Thoracic aorta (tissue), 2 donors: ENCODE measurements around the gene OTULIN. TPM values are rescaled to one million over a fixed set of nuclear protein-coding genes. Genes with fewer than 3 reads are reported as not detected.

Experiments
- ATAC-seq: fragments of 150-250 bp; one replicate; pipeline ENCODE4 v1.8.0; 2017; ENCODE audit warnings: low read depth; ENCODE audit not compliant: insufficient number of reproducible peaks, low FRiP score
- DNase-seq: peaks from one replicate; pipeline ENCODE4 v3.0.0-alpha.2; 2020; ENCODE audit warnings: low spot score
- H3K27ac ChIP-seq, 2 donors: fragments of 200-600 bp; sonication (generic); 1 replicate in 1 of 2; 2 replicates in 1 of 2; pipeline ENCODE4 v1.5.1; 2016; ENCODE audit warnings: mild to moderate bottlenecking in 2 of 2, moderate library complexity in 2 of 2
- H3K27me3 ChIP-seq: fragments of 200-600 bp; sonication (generic); replicated peaks from 2 replicates; pipeline ENCODE4 v1.6.0; 2016; ENCODE audit warnings: mild to moderate bottlenecking; ENCODE audit not compliant: insufficient read depth
- H3K36me3 ChIP-seq: fragments of 200-600 bp; sonication (generic); one replicate; pipeline ENCODE4 v1.5.1; 2016
- H3K4me1 ChIP-seq, 2 donors: fragments of 200-600 bp; sonication (generic); 1 replicate in 1 of 2; 2 replicates in 1 of 2; pipeline versions ENCODE4 v1.5.1 to v1.6.0; 2016; ENCODE audit warnings: low read depth in 2 of 2, mild to moderate bottlenecking in 1 of 2; ENCODE audit not compliant: control insufficient read depth in 1 of 2
- H3K4me3 ChIP-seq: fragments of 200-600 bp; sonication (generic); 2 replicates; pipeline ENCODE4 v1.5.1; 2016; ENCODE audit warnings: mild to moderate bottlenecking
- H3K9me3 ChIP-seq: fragments of 200-600 bp; sonication (generic); 2 replicates; pipeline ENCODE4 v1.5.1; 2016
- CTCF ChIP-seq: fragments of 200-600 bp; sonication (generic); IDR thresholded peaks from one replicate; pipeline ENCODE4 v1.5.1; 2019; ENCODE audit warnings: antibody characterized with exemption
- total RNA-seq, 2 donors: library from RNA; depleted of rRNA; stranded (reverse); fragments of >200 nt; gene quantifications; one replicate each; pipeline versions ENCODE4 v1.1.0 to v1.2.3, GENCODE V29; 2016

Gene OTULIN
- total RNA-seq, 2 donors from 2014 or later: 52.5 to 52.9 TPM

GRCh38 chr5:14663734-14664269 is 716 bp upstream of the OTULIN start:
- peak overlapping the region; percentile 81 for H3K4me3 ChIP-seq
- no peaks in the 10 kb centered on the region for H3K27me3 ChIP-seq
- no peaks in the 10 kb centered on the region for H3K9me3 ChIP-seq
- TF ChIP-seq CTCF: no peak
- DNase-seq: no peak
- peak overlapping the region; percentile 89 to 90 for H3K27ac ChIP-seq
- peaks cover 24 to 47% of the 10 kb centered on the region in 2 donors for H3K4me1 ChIP-seq
- no peaks in the 10 kb centered on the region for H3K36me3 ChIP-seq
- ATAC-seq: peak; percentile 24

- TF ChIP-seq CTCF: no peak
- H3K36me3 ChIP-seq: no peaks in the 10 kb centered on the region
- DNase-seq: no peak
- H3K27me3 ChIP-seq: no peaks in the 10 kb centered on the region
- H3K27ac ChIP-seq: peak overlapping the region; percentile 89 to 90
- peaks cover 24 to 51% of the 10 kb centered on the region in 2 donors for H3K4me1 ChIP-seq
- peak overlapping the region; percentile 81 for H3K4me3 ChIP-seq
- ATAC-seq: no peak
- H3K9me3 ChIP-seq: no peaks in the 10 kb centered on the region
Observed at GRCh38 chr5:14665101-14665822, 744 bp downstream of the OTULIN start.

GRCh38 chr5:14665949-14666348 is 1.4 kb downstream of the OTULIN start:
- no peaks in the 10 kb centered on the region for H3K36me3 ChIP-seq

GRCh38 chr5:14666357-14666756 is 1.8 kb downstream of the OTULIN start:
- DNase-seq (no peak), ATAC-seq (no peak)
- H3K9me3 ChIP-seq: no peaks in the 10 kb centered on the region
- H3K4me3 ChIP-seq: peak overlapping the region; percentile 81
- TF ChIP-seq CTCF: no peak
- H3K36me3 ChIP-seq: no peaks in the 10 kb centered on the region
- peaks cover 34 to 60% of the 10 kb centered on the region in 2 donors for H3K4me1 ChIP-seq
- peak overlapping the region in 1 of 2 donors; percentile 90 for H3K27ac ChIP-seq
- H3K27me3 ChIP-seq: no peaks in the 10 kb centered on the region

More at GRCh38 chr5:14665949-14666348, 1.4 kb downstream of the OTULIN start:
- Histone ChIP-seq H3K27ac (peak overlapping the region in 1 of 2 donors; percentile 90), H3K4me1 (peaks cover 30 to 56% of the 10 kb centered on the region in 2 donors), H3K4me3 (peak overlapping the region; percentile 81), H3K27me3 (no peaks in the 10 kb centered on the region), H3K9me3 (no peaks in the 10 kb centered on the region)
- no peak for TF ChIP-seq CTCF
- ATAC-seq (no peak), DNase-seq (no peak)

- ATAC-seq (no peak), DNase-seq (no peak)
- peak overlapping the region in 1 of 2 donors; percentile 5 for H3K27ac ChIP-seq
- no peaks in the 10 kb centered on the region for H3K36me3 ChIP-seq
- peak overlapping the region; percentile 9 for H3K4me3 ChIP-seq
- H3K9me3 ChIP-seq: no peaks in the 10 kb centered on the region
- H3K27me3 ChIP-seq: no peaks in the 10 kb centered on the region
- H3K4me1 ChIP-seq: peaks cover 42 to 69% of the 10 kb centered on the region in 2 donors
- TF ChIP-seq CTCF: no peak
Observed at GRCh38 chr5:14667290-14667689, 2.8 kb downstream of the OTULIN start.
